ENCODE data around the gene MAP2. TPM values are rescaled to one million over a fixed set of nuclear protein-coding genes. Genes with fewer than 3 reads are reported as not detected.

Gene MAP2
- total and polyA plus RNA-seq, 2 donors from 2014 or later = 3.6 to 11.4 TPM

GRCh38 chr2:209681201-209681735 lies 257.4 kb downstream of the MAP2 start:
- H3K27me3 ChIP-seq (ENCODE audit: control insufficient read depth, insufficient read depth, low read length) = no peaks in the 10 kb centered on the region
- H3K9ac ChIP-seq (ENCODE audit: low read length in 3 of 3) = no peak overlapping the region
- H3K4me1 ChIP-seq (ENCODE audit: control insufficient read depth in 2 of 3, insufficient read depth in 2 of 3, low read depth in 1 of 3, low read length in 3 of 3) = no peaks in the 10 kb centered on the region
- no peaks in the 10 kb centered on the region for H3K9me3 ChIP-seq (ENCODE audit: control insufficient read depth in 2 of 3, insufficient read depth in 1 of 3, low read length in 3 of 3)
- no peaks in the 10 kb centered on the region for H3K36me3 ChIP-seq (ENCODE audit: control insufficient read depth in 2 of 3, insufficient read depth in 3 of 3, low read length in 3 of 3)
- no peak overlapping the region for H3K27ac ChIP-seq (ENCODE audit: low read depth in 2 of 2, low read length in 2 of 2)
- no peak for TF ChIP-seq CTCF (IDR thresholded peaks at IDR 0.05; ENCODE audit: borderline replicate concordance, extremely low read depth, insufficient read depth)
- DNase-seq (no peak), FAIRE-seq (no peak)
- intact Hi-C loops (cut with DNase I) = no loop called here
- no peak overlapping the region for H3K4me3 ChIP-seq (ENCODE audit: low read length in 3 of 3)

GRCh38 chr2:209682646-209683045 lies 258.8 kb downstream of the MAP2 start:
- intact Hi-C loops (cut with DNase I) = no loop called here
- Histone ChIP-seq H3K36me3 (ENCODE audit: control insufficient read depth in 2 of 3, insufficient read depth in 3 of 3, low read length in 3 of 3) (no peaks in the 10 kb centered on the region), H3K4me3 (ENCODE audit: low read length in 3 of 3) (no peak overlapping the region), H3K27me3 (ENCODE audit: control insufficient read depth, insufficient read depth, low read length) (no peaks in the 10 kb centered on the region), H3K27ac (ENCODE audit: low read depth in 2 of 2, low read length in 2 of 2) (no peak overlapping the region), H3K9ac (ENCODE audit: low read length in 3 of 3) (no peak overlapping the region), H3K4me1 (ENCODE audit: control insufficient read depth in 2 of 3, insufficient read depth in 2 of 3, low read depth in 1 of 3, low read length in 3 of 3) (no peaks in the 10 kb centered on the region), H3K9me3 (ENCODE audit: control insufficient read depth in 2 of 3, insufficient read depth in 1 of 3, low read length in 3 of 3) (no peaks in the 10 kb centered on the region)
- DNase-seq = no peak
- no peak for FAIRE-seq
- no peak for TF ChIP-seq CTCF (IDR thresholded peaks at IDR 0.05; ENCODE audit: borderline replicate concordance, extremely low read depth, insufficient read depth)

- intact Hi-C loops (cut with DNase I) = no loop called here
- no peak overlapping the region for H3K27ac ChIP-seq (ENCODE audit: low read depth in 2 of 2, low read length in 2 of 2)
- no peaks in the 10 kb centered on the region for H3K27me3 ChIP-seq (ENCODE audit: control insufficient read depth, insufficient read depth, low read length)
- TF ChIP-seq CTCF (IDR thresholded peaks at IDR 0.05; ENCODE audit: borderline replicate concordance, extremely low read depth, insufficient read depth) = no peak
- H3K4me3 ChIP-seq (ENCODE audit: low read length in 3 of 3) = no peak overlapping the region
- DNase-seq = no peak
- FAIRE-seq = no peak
- no peaks in the 10 kb centered on the region for H3K36me3 ChIP-seq (ENCODE audit: control insufficient read depth in 2 of 3, insufficient read depth in 3 of 3, low read length in 3 of 3)
- no peak overlapping the region for H3K9ac ChIP-seq (ENCODE audit: low read length in 3 of 3)
- H3K9me3 ChIP-seq (ENCODE audit: control insufficient read depth in 2 of 3, insufficient read depth in 1 of 3, low read length in 3 of 3) = no peaks in the 10 kb centered on the region
- H3K4me1 ChIP-seq (ENCODE audit: control insufficient read depth in 2 of 3, insufficient read depth in 2 of 3, low read depth in 1 of 3, low read length in 3 of 3) = no peaks in the 10 kb centered on the region
Measured at GRCh38 chr2:209685340-209685739, 261.5 kb downstream of the MAP2 start.

GRCh38 chr2:209685963-209686362 lies 262.1 kb downstream of the MAP2 start:
- H3K27ac ChIP-seq (ENCODE audit: low read depth in 2 of 2, low read length in 2 of 2) = no peak overlapping the region
- no peaks in the 10 kb centered on the region for H3K27me3 ChIP-seq (ENCODE audit: control insufficient read depth, insufficient read depth, low read length)
- H3K9me3 ChIP-seq (ENCODE audit: control insufficient read depth in 2 of 3, insufficient read depth in 1 of 3, low read length in 3 of 3) = no peaks in the 10 kb centered on the region
- no peaks in the 10 kb centered on the region for H3K4me1 ChIP-seq (ENCODE audit: control insufficient read depth in 2 of 3, insufficient read depth in 2 of 3, low read depth in 1 of 3, low read length in 3 of 3)
- no peak overlapping the region for H3K4me3 ChIP-seq (ENCODE audit: low read length in 3 of 3)
- FAIRE-seq (no peak), DNase-seq (no peak)
- intact Hi-C loops (cut with DNase I) = no loop called here
- TF ChIP-seq CTCF (IDR thresholded peaks at IDR 0.05; ENCODE audit: borderline replicate concordance, extremely low read depth, insufficient read depth) = no peak
- no peaks in the 10 kb centered on the region for H3K36me3 ChIP-seq (ENCODE audit: control insufficient read depth in 2 of 3, insufficient read depth in 3 of 3, low read length in 3 of 3)
- H3K9ac ChIP-seq (ENCODE audit: low read length in 3 of 3) = no peak overlapping the region
